ENCODE data around the gene CXXC4. TPM values are rescaled to one million over a fixed set of nuclear protein-coding genes. Genes with fewer than 3 reads are reported as not detected.

Gene CXXC4
- polyA plus RNA-seq, 3 donors: not detected

GRCh38 chr4:104470770-104471169, 23.9 kb downstream of the CXXC4 start:
- Mint-ChIP-seq H3K4me1 (no peaks in the 10 kb centered on the region), H3K4me3 (no peak overlapping the region), H3K9me3 (no peaks in the 10 kb centered on the region), H3K27me3 (ENCODE audit: low read depth in 3 of 3) (peaks cover 0 to 1% (median 0%) of the 10 kb centered on the region in 3 donors), H3K27ac (no peak overlapping the region), H3K36me3 (no peaks in the 10 kb centered on the region)
- no peak overlapping the region for H3K27ac ChIP-seq (ENCODE audit: low read depth in 1 of 2, low read length in 2 of 2)
- no peaks in the 10 kb centered on the region for H3K36me3 ChIP-seq (replicated peaks in 1 of 2; ENCODE audit: control insufficient read depth in 1 of 2, insufficient read depth in 2 of 2, low read length in 2 of 2)
- no peaks in the 10 kb centered on the region for H3K4me1 ChIP-seq (ENCODE audit: control insufficient read depth in 1 of 2, insufficient read depth in 2 of 2, low read length in 2 of 2)
- no peaks in the 10 kb centered on the region for H3K79me2 ChIP-seq (ENCODE audit: insufficient read depth, low read length)
- no peak for DNase-seq
- WGBS (ENCODE audit: insufficient coverage): no CpG with 5 or more reads among the region's 1 CpG
- intact Hi-C loops (cut with micrococcal nuclease): no loop called here
- no peaks in the 10 kb centered on the region for H3K9me3 ChIP-seq (replicated peaks in 1 of 2; ENCODE audit: control insufficient read depth in 1 of 2, insufficient read depth in 1 of 2, low read length in 2 of 2)
- no peak overlapping the region for H3K4me3 ChIP-seq (replicated peaks in 1 of 3; ENCODE audit: low read depth in 2 of 3, low read length in 3 of 3)
- H4K20me1 ChIP-seq (ENCODE audit: insufficient read depth, low read length): no peaks in the 10 kb centered on the region
- no peak overlapping the region for H2AFZ ChIP-seq (ENCODE audit: insufficient read depth, low read depth, low read length, poor library complexity, severe bottlenecking)
- no peak overlapping the region for H3K9ac ChIP-seq (ENCODE audit: insufficient read depth, low read length, poor library complexity, severe bottlenecking)
- no peaks in the 10 kb centered on the region for H3K27me3 ChIP-seq (ENCODE audit: control insufficient read depth in 2 of 2, insufficient read depth in 2 of 2, low read length in 2 of 2)
- H3K4me2 ChIP-seq (replicated peaks; ENCODE audit: extremely low read depth, low read length, poor library complexity, severe bottlenecking): no peak overlapping the region
- no peak for TF ChIP-seq CTCF (IDR thresholded peaks at IDR 0.05)

GRCh38 chr4:104469794-104470193, 24.9 kb downstream of the CXXC4 start:
- no peak for TF ChIP-seq CTCF (IDR thresholded peaks at IDR 0.05)
- H3K36me3 ChIP-seq (replicated peaks in 1 of 2; ENCODE audit: control insufficient read depth in 1 of 2, insufficient read depth in 2 of 2, low read length in 2 of 2): no peaks in the 10 kb centered on the region
- H3K27me3 ChIP-seq (ENCODE audit: control insufficient read depth in 2 of 2, insufficient read depth in 2 of 2, low read length in 2 of 2): no peaks in the 10 kb centered on the region
- H3K79me2 ChIP-seq (ENCODE audit: insufficient read depth, low read length): no peaks in the 10 kb centered on the region
- H3K9ac ChIP-seq (ENCODE audit: insufficient read depth, low read length, poor library complexity, severe bottlenecking): no peak overlapping the region
- H3K27ac Mint-ChIP-seq: no peak overlapping the region
- no peaks in the 10 kb centered on the region for H4K20me1 ChIP-seq (ENCODE audit: insufficient read depth, low read length)
- no peak overlapping the region for H3K4me3 ChIP-seq (replicated peaks in 1 of 3; ENCODE audit: low read depth in 2 of 3, low read length in 3 of 3)
- H3K4me3 Mint-ChIP-seq: no peak overlapping the region
- H3K9me3 Mint-ChIP-seq: no peaks in the 10 kb centered on the region
- peaks cover 0 to 1% (median 0%) of the 10 kb centered on the region in 3 donors for H3K27me3 Mint-ChIP-seq (ENCODE audit: low read depth in 3 of 3)
- no peak overlapping the region for H2AFZ ChIP-seq (ENCODE audit: insufficient read depth, low read depth, low read length, poor library complexity, severe bottlenecking)
- H3K4me1 ChIP-seq (ENCODE audit: control insufficient read depth in 1 of 2, insufficient read depth in 2 of 2, low read length in 2 of 2): no peaks in the 10 kb centered on the region
- no peaks in the 10 kb centered on the region for H3K9me3 ChIP-seq (replicated peaks in 1 of 2; ENCODE audit: control insufficient read depth in 1 of 2, insufficient read depth in 1 of 2, low read length in 2 of 2)
- H3K4me1 Mint-ChIP-seq: no peaks in the 10 kb centered on the region
- no peak overlapping the region for H3K4me2 ChIP-seq (replicated peaks; ENCODE audit: extremely low read depth, low read length, poor library complexity, severe bottlenecking)
- no peaks in the 10 kb centered on the region for H3K36me3 Mint-ChIP-seq
- no peak for DNase-seq
- intact Hi-C loops (cut with micrococcal nuclease): no loop called here
- no peak overlapping the region for H3K27ac ChIP-seq (ENCODE audit: low read depth in 1 of 2, low read length in 2 of 2)

Measured in CD14-positive monocyte (primary cell).